HUES64 (cell line): Measurements from ENCODE around the gene PAX8.

ENCODE experiments used
- H3K27ac ChIP-seq: 2 replicates; pipeline ENCODE4 v1.7.0; 2013; ENCODE audit warnings: low read depth, low read length, inconsistent platforms
- H3K27me3 ChIP-seq: 2 replicates; pipeline ENCODE4 v1.6.1; 2013; ENCODE audit warnings: mild to moderate bottlenecking, low read length; ENCODE audit not compliant: insufficient read depth
- H3K36me3 ChIP-seq: 2 replicates; pipeline ENCODE4 v1.6.1; 2013; ENCODE audit warnings: mild to moderate bottlenecking, low read length; ENCODE audit not compliant: insufficient read depth
- H3K4me1 ChIP-seq: 2 replicates; pipeline ENCODE4 v1.6.1; 2013; ENCODE audit warnings: mild to moderate bottlenecking, low read length, moderate library complexity; ENCODE audit not compliant: insufficient read depth
- H3K4me3 ChIP-seq: 2 replicates; pipeline ENCODE4 v1.5.1; 2013; ENCODE audit warnings: mild to moderate bottlenecking, low read length, moderate library complexity
- H3K9ac ChIP-seq: 2 replicates; pipeline ENCODE4 v1.6.1; 2013; ENCODE audit warnings: mild to moderate bottlenecking, low read depth, low read length
- H3K9me3 ChIP-seq: 2 replicates; pipeline ENCODE4 v1.6.1; 2013; ENCODE audit warnings: low read depth, low read length; ENCODE audit not compliant: insufficient read depth
- WGBS: fragments of 150-250, 120-280 bp; methylation state at CpG from one replicate; pipeline ENCODE4 v1.1.7; 2013; ENCODE audit warnings: missing lambda C conversion rate; 5-methylcytosine and 5-hydroxymethylcytosine counted together

The PAX8 gene

GRCh38 chr2:113198790-113199612 lies 79.7 kb downstream of the PAX8 start:
- H3K27ac ChIP-seq, result no peak overlapping the region; the same call in 1 of the 2 replicates
- peak overlapping the region; percentile 82 for H3K4me3 ChIP-seq
- H3K9ac ChIP-seq, result peak overlapping the region; percentile 71
- WGBS, result 1% methylated on average over 79 of the region's 79 CpGs
- H3K27me3 ChIP-seq, result peaks cover 22% of the 10 kb centered on the region
- no peaks in the 10 kb centered on the region for H3K9me3 ChIP-seq
- H3K4me1 ChIP-seq, result no peaks in the 10 kb centered on the region
- no peaks in the 10 kb centered on the region for H3K36me3 ChIP-seq

- no peaks in the 10 kb centered on the region for H3K36me3 ChIP-seq
Observed at GRCh38 chr2:113198048-113198789, 80.5 kb downstream of the PAX8 start.

GRCh38 chr2:113197347-113198047 lies 81.2 kb downstream of the PAX8 start:
- H3K9me3 ChIP-seq, result no peaks in the 10 kb centered on the region
- H3K9ac ChIP-seq, result no peak overlapping the region
- no peaks in the 10 kb centered on the region for H3K4me1 ChIP-seq
- H3K4me3 ChIP-seq, result no peak overlapping the region
- peaks cover 22% of the 10 kb centered on the region for H3K27me3 ChIP-seq
- no peak overlapping the region for H3K27ac ChIP-seq
- H3K36me3 ChIP-seq, result no peaks in the 10 kb centered on the region
- 91% methylated on average over 17 of the region's 17 CpGs for WGBS

More at GRCh38 chr2:113198048-113198789, 80.5 kb downstream of the PAX8 start:
- WGBS, result 60% methylated on average over 32 of the region's 32 CpGs
- peaks cover 22% of the 10 kb centered on the region for H3K27me3 ChIP-seq
- H3K9ac ChIP-seq, result peak overlapping the region; percentile 71; the same call in 1 of the 2 replicates
- peak overlapping the region; percentile 82 for H3K4me3 ChIP-seq
- H3K4me1 ChIP-seq, result no peaks in the 10 kb centered on the region
- H3K9me3 ChIP-seq, result no peaks in the 10 kb centered on the region
- no peak overlapping the region for H3K27ac ChIP-seq

- no peaks in the 10 kb centered on the region for H3K36me3 ChIP-seq
- H3K27me3 ChIP-seq, result peaks cover 22% of the 10 kb centered on the region
- H3K9me3 ChIP-seq, result no peaks in the 10 kb centered on the region
- WGBS, result 94% methylated on average over 4 of the region's 4 CpGs
- no peak overlapping the region for H3K27ac ChIP-seq
- H3K9ac ChIP-seq, result no peak overlapping the region
- H3K4me3 ChIP-seq, result no peak overlapping the region
- no peaks in the 10 kb centered on the region for H3K4me1 ChIP-seq
Observed at GRCh38 chr2:113196839-113197238, 81.9 kb downstream of the PAX8 start.

- Histone ChIP-seq H3K36me3 (no peaks in the 10 kb centered on the region), H3K4me3 (no peak overlapping the region), H3K27me3 (peaks cover 22% of the 10 kb centered on the region), H3K9me3 (no peaks in the 10 kb centered on the region), H3K27ac (no peak overlapping the region), H3K9ac (no peak overlapping the region), H3K4me1 (no peaks in the 10 kb centered on the region)
- 91% methylated on average over 11 of the region's 11 CpGs for WGBS
Observed at GRCh38 chr2:113195923-113196501, 82.7 kb downstream of the PAX8 start.

GRCh38 chr2:113192459-113193100 lies 86.1 kb downstream of the PAX8 start:
- Histone ChIP-seq H3K36me3 (no peaks in the 10 kb centered on the region), H3K4me3 (no peak overlapping the region), H3K27me3 (peaks cover 11% of the 10 kb centered on the region; the same call in 1 of the 2 replicates), H3K27ac (no peak overlapping the region), H3K9ac (no peak overlapping the region), H3K4me1 (no peaks in the 10 kb centered on the region), H3K9me3 (no peaks in the 10 kb centered on the region)
- WGBS, result 75% methylated on average over 7 of the region's 7 CpGs

- Histone ChIP-seq H3K27me3 (no peaks in the 10 kb centered on the region), H3K36me3 (no peaks in the 10 kb centered on the region), H3K4me3 (no peak overlapping the region), H3K27ac (no peak overlapping the region), H3K4me1 (no peaks in the 10 kb centered on the region), H3K9me3 (no peaks in the 10 kb centered on the region), H3K9ac (no peak overlapping the region)
- 82% methylated on average over 1 of the region's 1 CpG for WGBS
Observed at GRCh38 chr2:113190871-113191270, 87.8 kb downstream of the PAX8 start.

GRCh38 chr2:113187771-113188170 lies 91.0 kb downstream of the PAX8 start:
- WGBS, result 81% methylated on average over 4 of the region's 6 CpGs
- Histone ChIP-seq H3K27me3 (no peaks in the 10 kb centered on the region), H3K27ac (no peak overlapping the region), H3K4me3 (no peak overlapping the region), H3K9me3 (no peaks in the 10 kb centered on the region), H3K9ac (no peak overlapping the region), H3K36me3 (no peaks in the 10 kb centered on the region), H3K4me1 (no peaks in the 10 kb centered on the region)

GRCh38 chr2:113186433-113186796 lies 92.3 kb downstream of the PAX8 start:
- H3K27me3 ChIP-seq, result no peaks in the 10 kb centered on the region
- 85% methylated on average over 5 of the region's 5 CpGs for WGBS
- no peaks in the 10 kb centered on the region for H3K36me3 ChIP-seq
- no peaks in the 10 kb centered on the region for H3K9me3 ChIP-seq
- H3K27ac ChIP-seq, result no peak overlapping the region
- no peak overlapping the region for H3K4me3 ChIP-seq
- no peaks in the 10 kb centered on the region for H3K4me1 ChIP-seq
- H3K9ac ChIP-seq, result no peak overlapping the region

GRCh38 chr2:113185664-113186432 lies 92.9 kb downstream of the PAX8 start:
- Histone ChIP-seq H3K27ac (no peak overlapping the region), H3K9me3 (no peaks in the 10 kb centered on the region), H3K9ac (no peak overlapping the region), H3K27me3 (no peaks in the 10 kb centered on the region), H3K4me1 (no peaks in the 10 kb centered on the region), H3K4me3 (no peak overlapping the region), H3K36me3 (no peaks in the 10 kb centered on the region)
- 88% methylated on average over 10 of the region's 10 CpGs for WGBS
